Measurements from ENCODE around the gene ZC3HAV1L. TPM values are rescaled to one million over a fixed set of nuclear protein-coding genes. Genes with fewer than 3 reads are reported as not detected.

ZC3HAV1L gene
- total RNA-seq, 1 donor from 2014 or later: 21.6 TPM

GRCh38 chr7:139004321-139005090 is 31.3 kb downstream of the ZC3HAV1L start:
- no peak for DNase-seq (ENCODE audit: low read depth)
- no peaks in the 10 kb centered on the region for H3K36me3 ChIP-seq (ENCODE audit: control insufficient read depth, insufficient read depth, low read length)
- no peaks in the 10 kb centered on the region for H3K27me3 ChIP-seq (ENCODE audit: control insufficient read depth, insufficient read depth, low read length)
- no peak for TF ChIP-seq CTCF (IDR thresholded peaks at IDR 0.05; ENCODE audit: insufficient read depth, low read length, poor library complexity, severe bottlenecking)
- no peak overlapping the region for H3K4me3 ChIP-seq (ENCODE audit: low read depth, low read length)

GRCh38 chr7:138999414-138999813 is 36.4 kb downstream of the ZC3HAV1L start:
- H3K27me3 ChIP-seq (ENCODE audit: control insufficient read depth, insufficient read depth, low read length): no peaks in the 10 kb centered on the region
- no peak overlapping the region for H3K4me3 ChIP-seq (ENCODE audit: low read depth, low read length)
- no peak for TF ChIP-seq CTCF (IDR thresholded peaks at IDR 0.05; ENCODE audit: insufficient read depth, low read length, poor library complexity, severe bottlenecking)
- DNase-seq (ENCODE audit: low read depth): no peak
- H3K36me3 ChIP-seq (ENCODE audit: control insufficient read depth, insufficient read depth, low read length): no peaks in the 10 kb centered on the region

GRCh38 chr7:138992052-138992531 is 43.8 kb downstream of the ZC3HAV1L start:
- no peak for DNase-seq (ENCODE audit: low read depth)

GRCh38 chr7:138987686-138988085 is 48.2 kb downstream of the ZC3HAV1L start:
- H3K4me3 ChIP-seq (ENCODE audit: low read depth, low read length): no peak overlapping the region
- no peaks in the 10 kb centered on the region for H3K27me3 ChIP-seq (ENCODE audit: control insufficient read depth, insufficient read depth, low read length)
- no peaks in the 10 kb centered on the region for H3K36me3 ChIP-seq (ENCODE audit: control insufficient read depth, insufficient read depth, low read length)
- TF ChIP-seq CTCF (IDR thresholded peaks at IDR 0.05; ENCODE audit: insufficient read depth, low read length, poor library complexity, severe bottlenecking): no peak
- DNase-seq (ENCODE audit: low read depth): no peak

More at GRCh38 chr7:138992052-138992531, 43.8 kb downstream of the ZC3HAV1L start:
- Histone ChIP-seq H3K36me3 (ENCODE audit: control insufficient read depth, insufficient read depth, low read length) (no peaks in the 10 kb centered on the region), H3K4me3 (ENCODE audit: low read depth, low read length) (no peak overlapping the region), H3K27me3 (ENCODE audit: control insufficient read depth, insufficient read depth, low read length) (no peaks in the 10 kb centered on the region)
- no peak for TF ChIP-seq CTCF (IDR thresholded peaks at IDR 0.05; ENCODE audit: insufficient read depth, low read length, poor library complexity, severe bottlenecking)

- no peaks in the 10 kb centered on the region for H3K36me3 ChIP-seq (ENCODE audit: control insufficient read depth, insufficient read depth, low read length)
- H3K27me3 ChIP-seq (ENCODE audit: control insufficient read depth, insufficient read depth, low read length): no peaks in the 10 kb centered on the region
- TF ChIP-seq CTCF (IDR thresholded peaks at IDR 0.05; ENCODE audit: insufficient read depth, low read length, poor library complexity, severe bottlenecking): no peak
- DNase-seq (ENCODE audit: low read depth): no peak
- H3K4me3 ChIP-seq (ENCODE audit: low read depth, low read length): peak overlapping the region; percentile 67
These were observed 53.6 kb downstream of the ZC3HAV1L start for GRCh38 chr7:138982204-138982623.
